Brain pericyte (primary cell): ENCODE measurements around the gene CHPF.

Experiments
- DNase-seq: peaks from one replicate; pipeline ENCODE4 v3.0.0-alpha.2; 2012; ENCODE audit warnings: low read depth, low spot score

The CHPF gene

GRCh38 chr2:219543596-219544358, at the start of gene CHPF, which contains the start of gene TMEM198:
Gene CHPF, minus strand, starts transcription at chr2:219543809. Its CDS starts 271 bp downstream, at chr2:219543538.
Gene TMEM198, plus strand, starts transcription at chr2:219544028. Its CDS starts 700 bp downstream, at chr2:219544728.
- DNase-seq, result peak; percentile 93

- no peak for DNase-seq
These were observed 49.5 kb upstream of the CHPF start for GRCh38 chr2:219593154-219593553.

GRCh38 chr2:219592736-219593135, 49.1 kb upstream of the CHPF start:
- DNase-seq, result no peak

- no peak for DNase-seq
These were observed 47.5 kb upstream of the CHPF start for GRCh38 chr2:219591091-219591490.

- DNase-seq, result no peak
These were observed 37.7 kb upstream of the CHPF start for GRCh38 chr2:219581346-219581745.

- DNase-seq, result no peak
These were observed 35.4 kb upstream of the CHPF start for GRCh38 chr2:219578811-219579613.

GRCh38 chr2:219576505-219577388, 33.1 kb upstream of the CHPF start:
- no peak for DNase-seq

GRCh38 chr2:219575566-219576504, 32.2 kb upstream of the CHPF start:
- DNase-seq, result no peak

GRCh38 chr2:219574484-219575311, 31.1 kb upstream of the CHPF start:
- no peak for DNase-seq

GRCh38 chr2:219573166-219573565, 29.6 kb upstream of the CHPF start:
- DNase-seq, result no peak

- no peak for DNase-seq
These were observed 28.8 kb upstream of the CHPF start, which contains the start of gene INHA for GRCh38 chr2:219572237-219573001. Gene INHA, plus strand, starts transcription at chr2:219572310. Its CDS starts 65 bp downstream, at chr2:219572375.

- no peak for DNase-seq
These were observed 28.0 kb upstream of the CHPF start, which contains the start of gene OBSL1 for GRCh38 chr2:219571311-219572236. Gene OBSL1, minus strand, starts transcription at chr2:219571539. Its CDS starts 307 bp downstream, at chr2:219571232.

- no peak for DNase-seq
These were observed 27.3 kb upstream of the CHPF start for GRCh38 chr2:219570924-219571310.

GRCh38 chr2:219570194-219570923, 26.8 kb upstream of the CHPF start:
- no peak for DNase-seq

- no peak for DNase-seq
These were observed 26.0 kb upstream of the CHPF start for GRCh38 chr2:219569635-219570034.

GRCh38 chr2:219569041-219569440, 25.4 kb upstream of the CHPF start:
- DNase-seq, result no peak

GRCh38 chr2:219567791-219568361, 24.3 kb upstream of the CHPF start:
- no peak for DNase-seq
